GM18505 (cell line): ENCODE measurements around the gene IL22.

Source experiments
- ATAC-seq: cut with Tn5 transposase; IDR thresholded peaks from one replicate; pipeline ENCODE4 v1.9.1; 2021; ENCODE audit not compliant: unreplicated experiment
- POLR2A ChIP-seq: IDR thresholded peaks from 4 replicates; pipeline ENCODE4 v1.6.1; 2011; ENCODE audit warnings: borderline replicate concordance; ENCODE audit not compliant: insufficient read depth, insufficient read length; ENCODE audit errors: extremely low read depth

IL22 gene

DNA sequence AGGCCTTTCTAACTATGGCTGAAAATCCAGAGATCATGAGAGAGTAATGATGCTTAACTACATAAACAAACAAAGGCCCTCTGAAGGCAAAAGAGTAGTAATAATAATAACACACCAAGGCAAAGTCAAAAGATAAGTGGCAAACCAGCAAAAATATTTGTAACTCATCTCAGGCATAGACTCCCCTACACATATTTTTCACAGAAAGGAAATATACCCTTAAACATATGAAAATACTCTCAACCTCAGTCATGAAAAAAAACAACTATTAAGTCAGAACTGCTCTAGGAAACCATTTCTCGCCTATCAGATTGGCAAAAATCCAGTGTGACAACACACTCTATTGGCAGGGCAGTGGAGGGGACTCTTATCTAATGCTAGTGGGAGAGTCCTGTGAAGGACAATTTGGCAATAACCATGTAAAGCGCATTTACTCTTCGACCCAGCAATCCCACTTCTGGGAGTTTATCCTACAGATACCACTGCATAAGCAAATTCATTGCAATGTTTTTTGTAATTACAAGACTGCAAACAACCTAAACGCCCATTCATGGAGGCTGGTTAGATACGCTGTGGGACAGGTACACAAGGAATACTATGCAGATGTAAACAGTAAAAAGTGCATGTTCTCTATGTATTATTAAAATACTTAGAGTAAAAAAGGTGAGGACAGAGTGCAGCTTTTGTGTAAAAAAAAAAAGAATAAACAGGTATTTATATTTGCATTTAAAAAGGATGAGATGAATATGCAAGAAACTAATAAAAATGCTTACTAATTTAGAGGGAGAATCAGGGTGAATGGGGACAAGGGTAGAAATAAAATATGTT, 26.0 kb upstream of the IL22 start:
- no peak for ATAC-seq
- TF ChIP-seq POLR2A, result no peak

DNA sequence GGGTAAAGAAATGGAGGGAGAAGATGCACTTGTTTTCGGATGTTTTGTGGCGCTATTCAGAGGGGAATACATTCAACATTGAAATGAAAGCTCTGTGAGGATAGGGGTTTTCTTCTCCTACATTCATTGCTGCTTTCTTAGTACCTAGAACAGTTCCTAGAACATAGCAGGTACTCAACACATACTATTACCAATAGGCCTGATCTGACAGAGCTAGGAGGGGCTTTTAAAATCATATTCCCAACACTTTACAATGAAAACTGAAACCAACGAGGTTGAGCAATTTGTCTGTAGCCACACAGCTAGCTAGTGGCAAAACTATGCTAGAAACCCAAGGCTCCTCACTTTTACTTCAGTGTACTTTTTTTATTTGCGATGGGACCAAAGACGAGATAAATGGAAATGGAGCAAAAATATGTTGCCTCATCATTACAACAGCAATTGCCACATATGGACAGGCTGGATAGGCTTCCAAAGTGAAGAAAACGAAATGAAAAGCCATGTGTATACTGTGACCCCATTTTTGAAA, 23.1 kb upstream of the IL22 start:
- TF ChIP-seq POLR2A, result no peak
- no peak for ATAC-seq

DNA sequence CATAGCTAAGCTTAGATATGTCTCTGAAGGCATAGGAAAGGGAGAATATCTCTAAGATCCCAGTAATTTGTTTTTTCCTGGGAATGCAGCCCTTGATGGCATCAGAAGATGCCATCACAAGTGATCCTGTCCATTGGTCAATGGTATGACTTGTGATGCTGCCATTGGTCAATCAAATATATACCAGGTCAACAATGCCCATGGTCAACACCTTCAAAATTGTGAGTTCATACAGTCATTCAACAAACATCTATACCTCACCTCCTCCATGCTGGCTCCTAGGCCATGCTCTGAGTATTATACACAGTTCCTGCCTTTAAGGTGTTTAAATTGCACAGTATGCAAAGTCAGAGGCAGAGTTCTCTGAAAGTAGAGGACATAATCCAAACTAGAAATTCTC, 19.3 kb upstream of the IL22 start:
- no peak for ATAC-seq
- TF ChIP-seq POLR2A, result no peak

DNA sequence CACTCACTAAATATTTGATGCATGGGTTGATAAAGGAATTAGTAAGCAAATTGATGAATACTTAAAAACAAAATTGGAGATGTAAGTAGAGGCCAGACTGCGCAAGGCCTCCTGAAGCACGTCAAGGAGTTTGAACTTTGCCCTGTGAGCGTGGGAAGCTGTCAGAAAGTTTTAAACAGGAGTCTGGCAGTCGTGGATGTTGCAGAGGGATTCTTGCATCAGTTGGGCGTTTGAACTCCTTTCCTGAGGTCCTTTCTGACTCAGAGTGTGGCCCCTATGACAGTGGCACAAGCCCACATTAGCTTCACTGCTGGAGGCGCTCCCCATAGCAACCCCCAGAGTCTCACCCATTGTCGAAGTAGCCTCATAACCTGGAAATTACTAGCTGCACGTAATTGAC, 17.9 kb upstream of the IL22 start:
- no peak for TF ChIP-seq POLR2A
- no peak for ATAC-seq

DNA sequence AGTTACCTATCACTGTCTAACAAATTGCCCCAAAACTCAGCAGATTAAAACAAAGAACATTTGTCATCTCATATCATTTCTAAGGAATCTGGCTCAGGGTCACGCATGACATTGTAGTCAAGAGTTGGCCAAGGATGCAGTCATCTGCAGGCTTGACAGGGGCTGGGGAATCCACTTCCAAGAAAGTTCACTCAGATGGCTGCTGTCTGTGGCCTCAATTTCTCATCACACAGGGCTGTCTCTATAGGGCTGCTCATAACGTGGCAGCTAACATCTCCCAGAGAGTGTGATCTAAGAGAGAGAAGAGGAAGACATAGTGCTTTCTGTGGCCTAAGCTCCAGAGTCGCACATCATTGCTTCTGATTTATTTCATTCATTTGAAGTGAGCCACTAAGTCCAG, 17.0 kb upstream of the IL22 start:
- TF ChIP-seq POLR2A, result no peak
- ATAC-seq, result no peak

DNA sequence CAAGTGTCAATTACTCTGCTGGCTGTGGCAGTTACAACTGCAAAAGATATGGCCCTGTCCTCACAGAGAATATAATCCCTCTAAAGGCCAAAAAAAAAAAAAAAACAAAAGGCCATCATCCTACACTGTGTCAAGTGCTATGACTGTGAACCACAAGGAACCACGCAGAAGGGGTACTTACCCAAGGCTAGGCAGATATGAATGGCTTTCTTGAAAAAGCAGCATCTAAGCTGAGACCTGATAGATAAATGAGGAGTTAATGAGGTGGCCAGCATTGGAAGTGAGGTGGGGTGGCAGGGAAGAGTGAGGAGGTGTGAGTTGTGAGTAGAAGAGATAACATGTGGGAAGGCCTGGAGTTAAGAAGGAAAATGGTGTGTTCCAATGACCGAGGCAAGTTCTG, 16.4 kb upstream of the IL22 start:
- ATAC-seq, result no peak
- TF ChIP-seq POLR2A, result no peak

DNA sequence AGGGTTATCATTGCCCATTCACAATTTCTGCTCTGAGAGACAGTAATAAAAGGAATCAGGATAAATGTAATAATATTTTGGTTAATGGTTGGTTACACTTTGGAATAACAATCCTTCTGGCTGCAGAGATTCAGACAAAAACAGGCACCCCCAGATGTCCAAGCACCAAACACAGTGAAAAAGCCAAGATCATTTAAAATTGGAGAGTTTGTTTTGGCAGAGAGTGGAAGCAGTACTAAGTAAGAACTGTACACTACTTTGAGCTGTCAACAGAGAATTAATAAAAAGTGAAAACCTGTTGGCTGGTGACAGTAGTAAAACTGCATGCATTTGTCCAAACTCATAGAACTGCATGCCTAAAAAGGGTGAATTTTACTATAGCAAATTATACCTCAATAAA, 15.6 kb upstream of the IL22 start:
- no peak for TF ChIP-seq POLR2A
- ATAC-seq, result no peak

DNA sequence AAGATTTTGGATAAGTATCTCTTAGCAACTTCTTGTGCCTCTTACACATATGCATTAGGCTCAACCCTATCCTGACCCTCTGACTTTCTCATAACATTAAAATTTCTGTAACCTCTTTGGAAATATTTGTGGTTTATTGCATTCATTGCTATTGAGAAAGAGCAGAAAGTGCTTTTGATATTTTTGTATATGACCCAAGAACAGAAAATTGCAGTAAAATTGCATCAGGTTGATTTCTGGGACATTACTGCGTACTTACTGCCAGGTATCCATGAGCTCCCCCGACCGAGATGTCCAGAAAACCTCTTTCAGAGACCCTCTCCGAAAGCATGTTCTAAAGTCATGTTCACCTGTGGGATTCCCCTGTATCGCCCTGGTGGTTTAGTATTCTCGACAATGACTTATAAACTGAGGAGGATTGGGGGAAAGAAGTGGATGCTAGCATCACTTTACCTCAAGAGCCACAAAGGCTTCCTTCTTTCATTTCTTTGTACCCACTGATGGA, 14.5 kb upstream of the IL22 start:
- no peak for ATAC-seq

DNA sequence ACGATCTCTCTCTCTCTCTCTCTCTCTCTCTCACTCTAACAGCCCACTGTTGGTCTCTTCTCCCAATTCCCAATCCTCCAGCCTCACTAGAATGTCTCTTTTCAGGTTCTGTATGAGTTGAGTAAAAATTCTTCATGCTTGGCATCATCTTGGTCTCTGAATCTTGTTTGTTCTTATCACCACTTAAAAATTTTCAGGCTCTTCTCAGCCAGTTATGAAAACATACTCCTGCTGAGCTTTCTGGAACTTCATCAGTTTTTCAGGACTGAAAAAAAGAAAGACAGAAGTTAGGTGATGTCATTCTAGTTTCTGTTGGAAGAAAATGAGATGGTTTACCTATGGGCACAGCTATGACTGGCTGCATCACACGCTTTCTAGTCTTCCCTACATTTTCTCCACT, 11.5 kb upstream of the IL22 start:
- TF ChIP-seq POLR2A, result no peak
- ATAC-seq, result no peak

More for the DNA sequence above, 14.5 kb upstream of the IL22 start:
- TF ChIP-seq POLR2A, result no peak

DNA sequence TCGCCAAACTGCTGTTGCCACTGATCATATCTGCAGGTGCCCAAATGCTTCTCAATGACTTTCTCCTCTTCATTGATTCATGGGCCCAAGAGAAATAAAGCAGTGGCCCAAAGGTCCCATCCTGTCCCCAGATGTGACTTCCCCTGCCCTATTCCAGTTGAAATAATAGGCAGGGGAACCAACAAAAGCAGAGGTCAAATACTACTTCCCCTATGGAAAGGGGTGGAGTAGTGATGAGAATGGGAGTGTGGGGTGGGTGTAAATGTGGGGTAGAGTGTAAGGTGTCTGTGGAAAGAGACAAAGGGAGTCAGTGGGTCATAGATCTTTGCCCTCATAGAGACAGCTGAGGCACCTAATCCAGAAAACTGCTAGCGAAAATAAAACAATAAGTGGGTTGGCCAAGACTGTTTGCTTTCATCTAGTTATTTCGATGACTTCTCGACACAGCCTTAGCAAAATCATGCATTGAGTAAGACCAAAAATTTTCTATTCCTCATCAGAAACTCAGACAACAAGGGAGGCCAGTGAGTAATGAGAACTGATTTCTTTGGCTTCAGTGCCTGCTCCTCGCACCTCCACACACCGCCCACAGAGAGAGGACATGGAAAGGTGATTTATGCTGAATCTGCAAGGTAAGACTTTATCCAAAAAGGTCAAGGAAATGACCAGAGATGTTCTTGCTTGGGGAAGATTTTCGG, 10.9 kb upstream of the IL22 start:
- no peak for TF ChIP-seq POLR2A
- no peak for ATAC-seq

DNA sequence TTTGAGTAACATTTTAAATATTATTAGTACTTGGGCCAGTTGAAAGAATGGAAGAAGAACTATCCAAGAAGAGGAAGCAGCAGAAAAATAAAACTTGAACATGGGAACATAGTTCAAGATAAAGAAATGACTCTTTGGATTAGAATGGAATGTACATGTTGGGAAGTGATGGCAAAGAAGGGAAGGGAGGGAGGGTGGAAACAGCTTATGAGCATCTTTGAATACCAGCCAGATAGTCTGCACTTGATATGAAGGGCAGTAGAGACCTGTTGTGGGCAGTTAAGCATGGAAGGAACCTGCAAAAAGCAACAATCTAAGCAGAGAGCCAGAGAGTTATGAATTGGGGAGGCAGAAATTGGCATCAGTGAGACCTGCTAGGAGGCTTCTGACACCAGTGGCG, 10.0 kb upstream of the IL22 start:
- TF ChIP-seq POLR2A, result no peak
- ATAC-seq, result no peak

DNA sequence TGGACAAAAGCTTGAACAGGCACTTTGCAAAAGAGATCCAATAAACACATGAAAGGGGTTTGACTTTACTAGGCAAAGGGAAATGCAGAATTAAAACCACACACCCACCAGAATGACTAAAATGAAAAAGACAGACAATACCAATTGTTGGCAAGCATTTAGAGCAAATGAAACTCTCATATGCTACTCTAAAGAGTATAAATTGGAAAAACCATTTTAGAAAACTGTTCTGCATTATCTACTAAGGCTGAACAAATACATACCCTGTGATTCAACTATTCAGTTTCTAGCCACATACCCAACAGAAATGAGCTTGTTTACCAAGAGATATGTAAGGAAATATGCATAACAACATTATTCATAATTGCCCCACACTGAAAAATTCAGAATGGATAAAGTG, 8.5 kb upstream of the IL22 start:
- ATAC-seq, result no peak
- TF ChIP-seq POLR2A, result no peak

DNA sequence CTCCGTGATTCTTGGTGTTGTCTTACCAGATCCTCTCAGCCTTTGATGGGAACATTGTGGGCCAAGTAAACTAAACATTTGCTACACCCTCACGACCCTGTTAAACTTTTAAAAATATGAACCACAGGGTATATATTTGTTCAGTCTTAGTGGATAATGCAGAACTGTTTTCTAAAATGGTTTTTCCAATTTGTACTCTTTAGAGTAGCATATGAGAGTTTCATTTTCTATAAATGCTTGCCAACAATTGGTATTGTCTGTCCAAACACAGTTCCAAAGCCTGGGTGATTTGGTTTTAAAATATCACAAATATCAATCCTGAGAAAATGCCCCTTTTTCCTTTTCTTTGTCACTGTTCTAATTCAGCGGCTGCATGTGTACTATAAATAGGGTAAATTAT, 6.7 kb upstream of the IL22 start:
- TF ChIP-seq POLR2A, result no peak
- no peak for ATAC-seq

DNA sequence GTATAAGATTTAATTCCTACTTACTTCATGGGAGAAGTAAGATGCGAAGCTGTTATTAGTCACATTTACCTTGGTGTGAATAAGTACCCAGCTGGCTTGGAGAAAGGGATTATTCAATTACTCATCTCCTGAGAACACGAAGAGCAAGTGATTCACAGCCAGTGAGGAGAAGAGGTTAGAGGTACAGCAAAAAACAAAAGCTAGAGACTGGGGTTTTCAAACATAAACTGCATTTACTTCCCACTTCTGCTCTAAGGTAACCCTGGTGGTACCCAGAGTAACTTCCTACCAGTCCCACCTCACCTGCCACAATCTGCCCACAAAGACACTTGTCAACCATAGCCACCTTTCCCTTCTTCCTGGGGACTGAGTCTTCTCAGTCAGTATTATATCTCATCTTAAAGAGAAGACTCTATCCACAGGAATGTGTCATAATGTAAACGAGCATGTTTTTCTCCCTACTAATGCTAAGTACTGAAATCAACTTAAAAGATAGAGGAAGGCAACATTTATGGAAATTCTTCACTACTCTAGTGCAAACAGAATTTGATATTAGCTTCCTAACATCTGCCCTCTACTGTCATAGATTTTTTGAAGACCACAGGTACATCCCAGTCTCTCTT, 6.0 kb upstream of the IL22 start:
- ATAC-seq, result no peak
- TF ChIP-seq POLR2A, result no peak

DNA sequence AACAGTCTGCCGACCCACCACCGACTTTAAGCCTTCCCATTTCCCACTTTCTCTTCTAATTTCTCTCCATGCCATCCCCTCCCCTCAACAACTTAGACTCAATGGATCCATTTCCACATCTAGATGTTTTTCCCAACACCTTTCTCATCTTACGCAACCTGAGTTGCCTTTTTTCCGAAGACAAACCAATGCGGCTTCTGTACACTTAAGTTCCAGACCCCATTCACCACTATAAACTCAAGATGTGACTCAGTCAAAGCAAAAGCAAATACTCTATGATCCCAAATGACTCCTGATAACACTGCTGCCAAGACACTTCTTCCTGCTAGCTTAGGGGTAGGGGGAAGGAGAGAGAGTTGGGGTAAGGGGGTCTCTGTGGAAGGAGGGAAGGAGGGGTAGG, 1.3 kb downstream of the IL22 start:
- TF ChIP-seq POLR2A, result no peak
- ATAC-seq, result no peak
